ENCODE results near the gene S100A13.

S100A13 gene

GRCh38 chr1:153636312-153636711 lies 9.0 kb upstream of the S100A13 start:
- no peak overlapping the region for H3K27ac Mint-ChIP-seq
- peaks cover 51% of the 10 kb centered on the region for H3K4me1 Mint-ChIP-seq
- no peaks in the 10 kb centered on the region for H3K27me3 Mint-ChIP-seq
- peak overlapping the region; percentile 90 to 91 for H3K4me3 Mint-ChIP-seq
- ATAC-seq (no peak), DNase-seq (no peak)
- H3K9me3 Mint-ChIP-seq, result no peaks in the 10 kb centered on the region

- H3K4me3 Mint-ChIP-seq, result peak overlapping the region; percentile 90 to 91
- no peak for ATAC-seq
- peaks cover 51% of the 10 kb centered on the region for H3K4me1 Mint-ChIP-seq
- H3K27me3 Mint-ChIP-seq, result no peaks in the 10 kb centered on the region
- DNase-seq, result no peak
- H3K9me3 Mint-ChIP-seq, result no peaks in the 10 kb centered on the region
- peak overlapping the region; percentile 19 to 84 for H3K27ac Mint-ChIP-seq
Measured at GRCh38 chr1:153635872-153636271, 8.6 kb upstream of the S100A13 start.

GRCh38 chr1:153633754-153634665 lies 6.7 kb upstream of the S100A13 start, which contains the start of gene CHTOP:
Gene CHTOP, plus strand, starts transcription at chr1:153634066. Its CDS starts 2,523 bp downstream, at chr1:153636589.
- Mint-ChIP-seq H3K9me3 (no peaks in the 10 kb centered on the region), H3K4me1 (peaks cover 54% of the 10 kb centered on the region), H3K27ac (peak within 1 kb of the TSS; percentile 99 to 100), H3K27me3 (no peaks in the 10 kb centered on the region), H3K4me3 (peak within 1 kb of the TSS; percentile 90 to 91)
- DNase-seq (peak; percentile 98), ATAC-seq (peak; percentile 94)

- peak overlapping the region; percentile 90 to 91 for H3K4me3 Mint-ChIP-seq
- no peak for ATAC-seq
- peaks cover 54% of the 10 kb centered on the region for H3K4me1 Mint-ChIP-seq
- H3K9me3 Mint-ChIP-seq, result no peaks in the 10 kb centered on the region
- no peaks in the 10 kb centered on the region for H3K27me3 Mint-ChIP-seq
- DNase-seq, result no peak
- peak overlapping the region; percentile 99 to 100 for H3K27ac Mint-ChIP-seq
Measured at GRCh38 chr1:153633161-153633753, 6.0 kb upstream of the S100A13 start.

GRCh38 chr1:153631047-153632022 lies 4.0 kb upstream of the S100A13 start:
- Mint-ChIP-seq H3K4me3 (no peak overlapping the region), H3K4me1 (peaks cover 50% of the 10 kb centered on the region), H3K27ac (peak overlapping the region in 1 of 2 donors; percentile 13), H3K27me3 (peaks cover 13% of the 10 kb centered on the region), H3K9me3 (no peaks in the 10 kb centered on the region)
- DNase-seq, result no peak
- ATAC-seq, result no peak

- Mint-ChIP-seq H3K27me3 (peaks cover 17% of the 10 kb centered on the region), H3K4me1 (peaks cover 41% of the 10 kb centered on the region), H3K4me3 (no peak overlapping the region), H3K27ac (no peak overlapping the region), H3K9me3 (no peaks in the 10 kb centered on the region)
- ATAC-seq (no peak), DNase-seq (no peak)
Measured at GRCh38 chr1:153630384-153630783, 3.1 kb upstream of the S100A13 start.

- no peak for DNase-seq
- Mint-ChIP-seq H3K27me3 (peaks cover 17% of the 10 kb centered on the region), H3K27ac (no peak overlapping the region), H3K9me3 (no peaks in the 10 kb centered on the region), H3K4me1 (peaks cover 40% of the 10 kb centered on the region), H3K4me3 (no peak overlapping the region)
- no peak for ATAC-seq
Measured at GRCh38 chr1:153629971-153630370, 2.7 kb upstream of the S100A13 start.

GRCh38 chr1:153629343-153629665 lies 2.0 kb upstream of the S100A13 start:
- ATAC-seq (no peak), DNase-seq (no peak)
- Mint-ChIP-seq H3K27ac (no peak overlapping the region), H3K4me3 (no peak overlapping the region), H3K4me1 (peaks cover 40% of the 10 kb centered on the region), H3K9me3 (no peaks in the 10 kb centered on the region), H3K27me3 (peaks cover 17% of the 10 kb centered on the region)

GRCh38 chr1:153628638-153629342 lies 1.5 kb upstream of the S100A13 start:
- Mint-ChIP-seq H3K4me1 (peaks cover 40% of the 10 kb centered on the region), H3K4me3 (no peak overlapping the region)

GRCh38 chr1:153627715-153628626 lies 666 bp upstream of the S100A13 start, which contains the start of gene S100A1:
Gene S100A1, plus strand, starts transcription at chr1:153628434. Its CDS starts 2,088 bp downstream, at chr1:153630522.
- peak within 1 kb of the TSS; percentile 5 to 47 for H3K4me3 Mint-ChIP-seq
- H3K27ac Mint-ChIP-seq, result peak within 1 kb of the TSS; percentile 37 to 81
- peaks cover 33% of the 10 kb centered on the region for H3K4me1 Mint-ChIP-seq
- no peak for DNase-seq
- peaks cover 17% of the 10 kb centered on the region for H3K27me3 Mint-ChIP-seq
- H3K9me3 Mint-ChIP-seq, result no peaks in the 10 kb centered on the region
- peak; percentile 29 for ATAC-seq

More at GRCh38 chr1:153628638-153629342, 1.5 kb upstream of the S100A13 start:
- Mint-ChIP-seq H3K27me3 (peaks cover 17% of the 10 kb centered on the region), H3K9me3 (no peaks in the 10 kb centered on the region), H3K27ac (peak overlapping the region in 1 of 2 donors; percentile 37)
- ATAC-seq (no peak), DNase-seq (no peak)

GRCh38 chr1:153626477-153626903 lies 815 bp downstream of the S100A13 start:
- Mint-ChIP-seq H3K4me3 (no peak overlapping the region), H3K4me1 (peaks cover 19% of the 10 kb centered on the region), H3K27me3 (peaks cover 17% of the 10 kb centered on the region), H3K27ac (no peak overlapping the region), H3K9me3 (no peaks in the 10 kb centered on the region)
- DNase-seq (no peak), ATAC-seq (no peak)

GRCh38 chr1:153624965-153625611 lies 2.2 kb downstream of the S100A13 start:
- peaks cover 17% of the 10 kb centered on the region for H3K27me3 Mint-ChIP-seq
- H3K9me3 Mint-ChIP-seq, result no peaks in the 10 kb centered on the region
- no peak overlapping the region for H3K27ac Mint-ChIP-seq
- no peak for DNase-seq
- ATAC-seq, result no peak
- H3K4me3 Mint-ChIP-seq, result no peak overlapping the region
- H3K4me1 Mint-ChIP-seq, result peaks cover 10% of the 10 kb centered on the region

- Mint-ChIP-seq H3K9me3 (no peaks in the 10 kb centered on the region), H3K4me3 (no peak overlapping the region), H3K27ac (no peak overlapping the region), H3K4me1 (peaks cover 10% of the 10 kb centered on the region), H3K27me3 (peaks cover 17% of the 10 kb centered on the region)
- ATAC-seq (no peak), DNase-seq (no peak)
Measured at GRCh38 chr1:153623101-153623500, 4.2 kb downstream of the S100A13 start.
